ENCODE results near the gene ISG20L2.

The ISG20L2 gene

GRCh38 chr1:156689953-156690674 is 38.5 kb downstream of the ISG20L2 start:
- no peak for DNase-seq (ENCODE audit: low read depth in 2 of 2)

GRCh38 chr1:156689035-156689952 is 39.3 kb downstream of the ISG20L2 start:
- DNase-seq (ENCODE audit: low read depth in 2 of 2), result peak; percentile 48 to 52

- DNase-seq (ENCODE audit: low read depth in 2 of 2), result no peak
Measured at GRCh38 chr1:156684227-156684782, 44.3 kb downstream of the ISG20L2 start.

GRCh38 chr1:156682166-156682890 is 46.2 kb downstream of the ISG20L2 start:
- DNase-seq (ENCODE audit: low read depth in 2 of 2), result no peak

GRCh38 chr1:156681196-156681960 is 47.2 kb downstream of the ISG20L2 start:
- DNase-seq (ENCODE audit: low read depth in 2 of 2), result no peak

GRCh38 chr1:156680056-156680455 is 48.5 kb downstream of the ISG20L2 start:
- DNase-seq (ENCODE audit: low read depth in 2 of 2), result no peak

- DNase-seq (ENCODE audit: low read depth in 2 of 2), result no peak
Measured at GRCh38 chr1:156677616-156678596, 50.7 kb downstream of the ISG20L2 start.

- no peak for DNase-seq (ENCODE audit: low read depth in 2 of 2)
Measured at GRCh38 chr1:156676820-156677615, 51.5 kb downstream of the ISG20L2 start, which contains the start of gene NES. NES (minus strand) TSS chr1:156677407; CDS start chr1:156677264, 143 bp downstream.

- no peak for DNase-seq (ENCODE audit: low read depth in 2 of 2)
Measured at GRCh38 chr1:156676114-156676819, 52.3 kb downstream of the ISG20L2 start.

- DNase-seq (ENCODE audit: low read depth in 2 of 2), result no peak
Measured at GRCh38 chr1:156675210-156676113, 53.1 kb downstream of the ISG20L2 start.

- DNase-seq (ENCODE audit: low read depth in 2 of 2), result no peak
Measured at GRCh38 chr1:156673387-156674121, 55.0 kb downstream of the ISG20L2 start.
